Panc1 (cell line): ENCODE results near the gene RPL19. TPM values are rescaled to one million over a fixed set of nuclear protein-coding genes. Genes with fewer than 3 reads are reported as not detected.

Source experiments
- ATAC-seq: fragments of 200-7000 bp; cut with Tn5 transposase; 2 replicates; pipeline ENCODE4 v1.9.1; 2020; ENCODE audit warnings: mild to moderate bottlenecking, moderate library complexity
- BruUV-seq: library from RNA; stranded (reverse); fragments of 400-500 nt; replicated peaks from 2 replicates; lab custom pipeline; 2021; lab: Mats Ljungman, UMichigan
- CTCF ChIA-PET: fragments of 300-600 bp; sonication (Branson Sonifier 250); formaldehyde crosslinking; loops from one replicate; lab custom pipeline; 2022; ENCODE audit warnings: antibody characterized with exemption; lab: Charles Lee
- POLR2A ChIA-PET: fragments of 300-600 bp; sonication (Branson Sonifier 250); formaldehyde crosslinking; loops from one replicate; lab custom pipeline; 2022; ENCODE audit warnings: antibody characterized with exemption; lab: Charles Lee
- DNase-seq: peaks from one replicate; pipeline ENCODE4 v3.0.0-alpha.2; 2010; ENCODE audit warnings: low read depth, low spot score
- H3K27ac ChIP-seq: 2 replicates; pipeline ENCODE4 v1.5.1; 2011; ENCODE audit warnings: mild to moderate bottlenecking, low read length, inconsistent platforms
- H3K27me3 ChIP-seq: fragments of 200-500 bp; sonication (Bioruptor generic); 2 replicates; pipeline ENCODE4 v1.6.0; 2014; ENCODE audit warnings: low read length, inconsistent platforms; ENCODE audit not compliant: control insufficient read depth, insufficient read depth
- H3K36me3 ChIP-seq: fragments of 200-500 bp; sonication (Bioruptor generic); 2 replicates; pipeline ENCODE4 v1.5.1; 2014; ENCODE audit warnings: inconsistent platforms, mild to moderate bottlenecking, low read length, moderate library complexity; ENCODE audit not compliant: control insufficient read depth, insufficient read depth
- H3K4me1 ChIP-seq: 2 replicates; pipeline ENCODE4 v1.5.1; 2011; ENCODE audit warnings: inconsistent platforms, mild to moderate bottlenecking, low read length, moderate library complexity; ENCODE audit not compliant: control insufficient read depth, insufficient read depth
- H3K4me3 ChIP-seq, 2 experiments: 2 replicates each; pipeline ENCODE4 v1.5.1; 2011 to 2012; ENCODE audit warnings: low read depth in 2 of 2, low read length in 2 of 2, mild to moderate bottlenecking in 2 of 2, inconsistent platforms in 1 of 2, moderate library complexity in 1 of 2
- H3K9me3 ChIP-seq: fragments of 200-500 bp; sonication (Bioruptor generic); 2 replicates; pipeline ENCODE4 v1.5.1; 2014; ENCODE audit warnings: low read depth, mild to moderate bottlenecking, inconsistent platforms, low read length, moderate library complexity; ENCODE audit not compliant: control insufficient read depth, insufficient read depth
- POLR2AphosphoS5 ChIP-seq: IDR thresholded peaks from 2 replicates; pipeline ENCODE4 v1.6.1; 2012; ENCODE audit warnings: mild to moderate bottlenecking, low read depth, low read length, moderate library complexity
- SIN3A ChIP-seq: IDR thresholded peaks from 2 replicates; pipeline ENCODE4 v1.6.1; 2012; ENCODE audit warnings: low read depth, mild to moderate bottlenecking, low read length, moderate library complexity, borderline replicate concordance; ENCODE audit not compliant: insufficient read depth
- TCF7L2 ChIP-seq: IDR thresholded peaks from 2 replicates; pipeline ENCODE4 v1.6.1; 2011; ENCODE audit warnings: mild to moderate bottlenecking, low read depth, low read length, inconsistent platforms
- in situ Hi-C: cut with HindIII; loops from 2 replicates; pipeline ENCODE4 v1.10.0; 2016; ENCODE audit warnings: low sequenced_read_pairs, low pct_unique_long_range_greater_than_20kb
- intact Hi-C: fragments of 100-400 bp; cut with micrococcal nuclease; formaldehyde crosslinking; loops from one replicate; pipeline ENCODE4 v1.10.0; 2022; ENCODE audit not compliant: unreplicated experiment
- total RNA-seq: library from RNA; stranded (reverse); gene quantifications from one replicate; pipeline ENCODE4 v1.2.1, GENCODE V29; 2021; ENCODE audit not compliant: unreplicated experiment
- TF ChIP-seq, protein P1 (sequence below): fragments of 450-650 bp; IDR thresholded peaks from 2 replicates; pipeline ENCODE4 v1.5.1; 2017; ENCODE audit warnings: mild to moderate bottlenecking
- TF ChIP-seq, protein P2 (sequence below), 2 experiments: IDR thresholded peaks; 2 replicates each; pipeline ENCODE4 v1.6.1; 2011 to 2012; ENCODE audit warnings: low read depth in 2 of 2, control low read depth in 1 of 2, low read length in 1 of 2, mild to moderate bottlenecking in 1 of 2, moderate library complexity in 1 of 2; ENCODE audit not compliant: insufficient read depth in 1 of 2

The RPL19 gene
- total RNA-seq, 1 experiment from 2014 or later: 971 TPM

DNA sequence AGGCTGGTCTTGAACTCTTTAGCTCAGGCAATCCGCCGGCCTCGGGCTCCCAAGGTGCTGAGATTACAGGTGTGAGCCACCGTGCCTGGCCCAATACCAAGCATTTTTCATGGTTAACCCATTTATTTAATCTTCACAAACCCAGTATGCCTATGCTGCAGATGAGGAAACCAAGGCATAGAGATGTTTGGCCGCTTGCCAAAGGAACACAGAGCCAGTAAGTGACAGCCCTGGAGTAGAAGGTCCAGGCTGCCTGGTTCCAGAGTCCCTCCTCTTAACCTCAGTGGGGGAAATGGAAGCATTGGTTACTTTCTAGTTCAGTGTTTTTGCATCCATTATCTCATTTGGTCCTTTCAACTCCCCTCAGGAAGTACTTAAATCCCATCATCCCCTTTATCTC, 18.8 kb upstream of the RPL19 start:
- no TSS peak for BruUV-seq

DNA sequence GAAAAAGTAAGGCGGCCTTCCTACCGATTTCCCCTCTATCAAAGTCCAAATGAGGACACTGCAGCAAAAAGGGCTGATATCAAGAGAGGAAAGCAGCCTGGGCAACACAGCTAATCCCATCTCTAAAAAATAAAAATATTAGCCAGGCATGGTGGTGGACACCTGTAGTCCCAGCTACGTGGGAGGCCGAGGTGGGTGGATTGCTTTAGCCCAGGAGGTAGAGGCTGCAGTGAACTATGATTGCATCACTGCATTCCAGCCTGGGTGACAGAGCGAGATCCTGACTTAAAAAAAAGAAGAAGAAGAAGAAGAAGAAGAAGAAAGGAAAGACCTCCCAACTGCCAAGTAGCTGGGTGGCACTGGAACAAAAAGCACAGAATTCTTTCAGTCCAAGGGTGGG, 17.0 kb upstream of the RPL19 start:
- no peak for DNase-seq
- intact Hi-C loops: no loop called here

More for the DNA sequence above, 18.8 kb upstream of the RPL19 start:
- CTCF ChIA-PET: no interaction called here
- no peaks in the 10 kb centered on the region for H3K27me3 ChIP-seq
- H3K4me1 ChIP-seq: no peaks in the 10 kb centered on the region
- H3K27ac ChIP-seq: no peak overlapping the region
- no peak for ATAC-seq
- H3K36me3 ChIP-seq: no peaks in the 10 kb centered on the region
- no peaks in the 10 kb centered on the region for H3K9me3 ChIP-seq
- DNase-seq: no peak
- POLR2A ChIA-PET: no interaction called here
- TF ChIP-seq TCF7L2 (no peak), POLR2AphosphoS5 (no peak), SIN3A (no peak)
- TF ChIP-seq, protein P1, sequence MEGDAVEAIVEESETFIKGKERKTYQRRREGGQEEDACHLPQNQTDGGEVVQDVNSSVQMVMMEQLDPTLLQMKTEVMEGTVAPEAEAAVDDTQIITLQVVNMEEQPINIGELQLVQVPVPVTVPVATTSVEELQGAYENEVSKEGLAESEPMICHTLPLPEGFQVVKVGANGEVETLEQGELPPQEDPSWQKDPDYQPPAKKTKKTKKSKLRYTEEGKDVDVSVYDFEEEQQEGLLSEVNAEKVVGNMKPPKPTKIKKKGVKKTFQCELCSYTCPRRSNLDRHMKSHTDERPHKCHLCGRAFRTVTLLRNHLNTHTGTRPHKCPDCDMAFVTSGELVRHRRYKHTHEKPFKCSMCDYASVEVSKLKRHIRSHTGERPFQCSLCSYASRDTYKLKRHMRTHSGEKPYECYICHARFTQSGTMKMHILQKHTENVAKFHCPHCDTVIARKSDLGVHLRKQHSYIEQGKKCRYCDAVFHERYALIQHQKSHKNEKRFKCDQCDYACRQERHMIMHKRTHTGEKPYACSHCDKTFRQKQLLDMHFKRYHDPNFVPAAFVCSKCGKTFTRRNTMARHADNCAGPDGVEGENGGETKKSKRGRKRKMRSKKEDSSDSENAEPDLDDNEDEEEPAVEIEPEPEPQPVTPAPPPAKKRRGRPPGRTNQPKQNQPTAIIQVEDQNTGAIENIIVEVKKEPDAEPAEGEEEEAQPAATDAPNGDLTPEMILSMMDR: no peak
- TF ChIP-seq, protein P2, sequence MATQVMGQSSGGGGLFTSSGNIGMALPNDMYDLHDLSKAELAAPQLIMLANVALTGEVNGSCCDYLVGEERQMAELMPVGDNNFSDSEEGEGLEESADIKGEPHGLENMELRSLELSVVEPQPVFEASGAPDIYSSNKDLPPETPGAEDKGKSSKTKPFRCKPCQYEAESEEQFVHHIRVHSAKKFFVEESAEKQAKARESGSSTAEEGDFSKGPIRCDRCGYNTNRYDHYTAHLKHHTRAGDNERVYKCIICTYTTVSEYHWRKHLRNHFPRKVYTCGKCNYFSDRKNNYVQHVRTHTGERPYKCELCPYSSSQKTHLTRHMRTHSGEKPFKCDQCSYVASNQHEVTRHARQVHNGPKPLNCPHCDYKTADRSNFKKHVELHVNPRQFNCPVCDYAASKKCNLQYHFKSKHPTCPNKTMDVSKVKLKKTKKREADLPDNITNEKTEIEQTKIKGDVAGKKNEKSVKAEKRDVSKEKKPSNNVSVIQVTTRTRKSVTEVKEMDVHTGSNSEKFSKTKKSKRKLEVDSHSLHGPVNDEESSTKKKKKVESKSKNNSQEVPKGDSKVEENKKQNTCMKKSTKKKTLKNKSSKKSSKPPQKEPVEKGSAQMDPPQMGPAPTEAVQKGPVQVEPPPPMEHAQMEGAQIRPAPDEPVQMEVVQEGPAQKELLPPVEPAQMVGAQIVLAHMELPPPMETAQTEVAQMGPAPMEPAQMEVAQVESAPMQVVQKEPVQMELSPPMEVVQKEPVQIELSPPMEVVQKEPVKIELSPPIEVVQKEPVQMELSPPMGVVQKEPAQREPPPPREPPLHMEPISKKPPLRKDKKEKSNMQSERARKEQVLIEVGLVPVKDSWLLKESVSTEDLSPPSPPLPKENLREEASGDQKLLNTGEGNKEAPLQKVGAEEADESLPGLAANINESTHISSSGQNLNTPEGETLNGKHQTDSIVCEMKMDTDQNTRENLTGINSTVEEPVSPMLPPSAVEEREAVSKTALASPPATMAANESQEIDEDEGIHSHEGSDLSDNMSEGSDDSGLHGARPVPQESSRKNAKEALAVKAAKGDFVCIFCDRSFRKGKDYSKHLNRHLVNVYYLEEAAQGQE (IDR thresholded peaks at IDR 0.05; ENCODE audit: insufficient read depth in 1 of 2, low read depth in 2 of 2, low read length in 1 of 2): no peak
- in situ Hi-C loops: no loop called here
- no peak overlapping the region for H3K4me3 ChIP-seq
- intact Hi-C loops: no loop called here

More for the DNA sequence above, 17.0 kb upstream of the RPL19 start:
- no peaks in the 10 kb centered on the region for H3K27me3 ChIP-seq
- in situ Hi-C loops: no loop called here
- TF ChIP-seq, protein P2 (IDR thresholded peaks at IDR 0.05; ENCODE audit: insufficient read depth in 1 of 2, low read depth in 2 of 2, low read length in 1 of 2): no peak
- TF ChIP-seq SIN3A (no peak), TCF7L2 (no peak), POLR2AphosphoS5 (no peak)
- TF ChIP-seq, protein P1: no peak
- BruUV-seq: no TSS peak
- no peaks in the 10 kb centered on the region for H3K4me1 ChIP-seq
- CTCF ChIA-PET: interaction anchor here (0.8 kb wide), 1 partner anchor 9 kb away, joined by 5 read pairs; no protein-coding TSS in a partner anchor
- H3K4me3 ChIP-seq: no peak overlapping the region
- no peaks in the 10 kb centered on the region for H3K36me3 ChIP-seq
- no peak overlapping the region for H3K27ac ChIP-seq
- no peak for ATAC-seq
- H3K9me3 ChIP-seq: no peaks in the 10 kb centered on the region
- POLR2A ChIA-PET: no interaction called here
